ENCODE results near the gene CLSTN3. TPM values are rescaled to one million over a fixed set of nuclear protein-coding genes. Genes with fewer than 3 reads are reported as not detected.
A peak's percentile ranks its signal among the peaks of the same experiment; 100 is the strongest.

Gene CLSTN3
- total and polyA plus RNA-seq, 9 donors: 28.9 to 142 (median 59.2) TPM

DNA sequence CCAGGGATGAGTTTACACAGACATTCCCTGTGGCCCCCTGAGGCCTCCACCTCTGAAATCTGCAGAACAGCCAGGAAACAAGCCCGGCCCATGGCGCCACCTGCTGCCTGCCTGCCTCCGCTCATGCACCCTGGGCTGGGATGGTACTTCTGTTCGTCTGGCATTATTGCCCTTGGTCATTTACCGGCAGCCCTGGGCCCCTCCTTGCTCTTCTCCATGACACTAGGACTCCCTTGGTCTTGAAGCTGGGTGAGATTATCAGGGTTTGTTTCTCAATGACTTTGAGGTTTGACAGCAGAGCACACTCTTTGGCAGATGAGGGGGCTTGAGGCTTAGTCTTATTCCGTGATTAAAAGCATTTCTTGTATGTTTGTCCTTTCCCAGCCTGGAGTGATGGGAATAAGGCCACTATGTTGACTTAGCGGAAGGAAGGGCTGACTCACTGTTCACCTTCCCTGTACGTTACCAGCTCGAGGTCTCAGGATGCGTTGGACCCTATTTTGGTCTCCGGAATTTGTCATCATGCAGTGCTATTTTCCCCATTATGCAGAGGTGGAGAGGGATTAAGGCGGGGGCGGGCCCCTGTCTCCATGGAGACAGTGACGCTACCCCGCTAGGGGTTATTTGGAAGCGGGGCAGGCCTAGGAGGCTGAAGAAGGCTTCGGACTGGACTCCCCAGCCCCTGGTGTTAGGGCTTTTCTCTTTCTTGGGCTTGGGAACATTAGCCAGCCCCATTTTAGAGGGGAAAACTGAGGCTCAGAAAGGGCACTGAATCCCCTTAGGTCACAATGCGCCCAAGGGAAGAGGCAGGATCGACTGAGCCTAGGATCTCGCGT, 58.6 kb downstream of the CLSTN3 start:
- Histone ChIP-seq H3K27me3 (no peaks in the 10 kb centered on the region), H3K36me3 (no peaks in the 10 kb centered on the region), H3K27ac (peak overlapping the region; percentile 81 to 87), H3K9me3 (no peaks in the 10 kb centered on the region), H3K4me3 (peak overlapping the region; percentile 77), H3K4me1 (ENCODE audit: insufficient read depth) (peaks cover 8% of the 10 kb centered on the region)
- WGBS, 3 donors: 4 to 6% (median 5%) methylated on average over 21 of the region's 21 CpGs
- TF ChIP-seq POLR2A (IDR thresholded peaks at IDR 0.05) (no peak), EP300 (IDR thresholded peaks at IDR 0.05) (peak; percentile 44), CTCF (IDR thresholded peaks at IDR 0.05) (peak in 1 of 3 donors; percentile 23)
- peak; percentile 41 to 67 (median 65) for DNase-seq
- intact Hi-C loops (cut with DNase I): no loop called here

GRCh38 chr12:7189398-7190267, 59.5 kb downstream of the CLSTN3 start, which contains the start of gene PEX5:
Gene PEX5 (plus strand): TSS chr12:7189686. CDS start chr12:7190378, 692 bp downstream.
- Histone ChIP-seq H3K4me3 (peak within 1 kb of the TSS; percentile 77), H3K36me3 (no peaks in the 10 kb centered on the region), H3K9me3 (no peaks in the 10 kb centered on the region), H3K27ac (peak within 1 kb of the TSS; percentile 81 to 87), H3K4me1 (ENCODE audit: insufficient read depth) (peaks cover 8% of the 10 kb centered on the region), H3K27me3 (no peaks in the 10 kb centered on the region)
- peak; percentile 85 to 89 (median 88) for DNase-seq
- WGBS, 3 donors: 0% methylated on average over 38 to 68 of the region's 68 CpGs
- TF ChIP-seq CTCF (IDR thresholded peaks at IDR 0.05) (no peak), POLR2A (IDR thresholded peaks at IDR 0.05) (peak; percentile 26), EP300 (IDR thresholded peaks at IDR 0.05) (no peak)
- intact Hi-C loops (cut with DNase I): no loop called here

- TF ChIP-seq POLR2A (IDR thresholded peaks at IDR 0.05): no peak
- TF ChIP-seq EP300 (IDR thresholded peaks at IDR 0.05): no peak
- TF ChIP-seq CTCF (IDR thresholded peaks at IDR 0.05): no peak
- H3K27me3 ChIP-seq: no peaks in the 10 kb centered on the region
- peaks cover 8% of the 10 kb centered on the region for H3K4me1 ChIP-seq (ENCODE audit: insufficient read depth)
- WGBS, 3 donors: 20 to 21% (median 21%) methylated on average over 15 to 17 of the region's 17 CpGs
- H3K4me3 ChIP-seq: peak overlapping the region; percentile 77
- H3K27ac ChIP-seq: peak overlapping the region; percentile 81 to 87
- H3K9me3 ChIP-seq: no peaks in the 10 kb centered on the region
- DNase-seq: peak in 4 of 5 donors; percentile 41 to 66 (median 55)
- intact Hi-C loops (cut with DNase I): no loop called here
- H3K36me3 ChIP-seq: no peaks in the 10 kb centered on the region
Measured at GRCh38 chr12:7190268-7191055, 60.3 kb downstream of the CLSTN3 start.

DNA sequence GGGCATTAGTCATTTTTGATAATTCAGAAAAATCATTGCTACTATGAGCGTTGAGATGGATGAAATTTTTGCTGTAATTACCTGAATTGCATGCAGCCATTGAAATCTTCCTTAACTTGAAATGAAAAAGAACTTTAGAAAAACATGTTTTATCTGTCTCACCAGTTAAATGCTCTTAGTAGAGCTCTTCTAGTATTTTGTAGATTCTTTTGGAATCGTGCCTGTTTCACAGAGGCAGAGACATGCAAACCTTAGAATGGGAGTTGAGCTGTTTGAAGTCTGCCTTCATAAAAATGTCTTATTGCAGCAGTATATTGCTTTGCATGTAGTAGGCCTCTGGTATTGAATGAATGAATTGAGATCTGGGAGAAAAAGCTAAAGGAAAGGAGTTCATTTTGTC, 63.5 kb downstream of the CLSTN3 start:
- H3K4me1 ChIP-seq (ENCODE audit: insufficient read depth): peaks cover 3% of the 10 kb centered on the region
- H3K27ac ChIP-seq: no peak overlapping the region
- TF ChIP-seq CTCF (IDR thresholded peaks at IDR 0.05): no peak
- no peak for TF ChIP-seq POLR2A (IDR thresholded peaks at IDR 0.05)
- TF ChIP-seq EP300 (IDR thresholded peaks at IDR 0.05): no peak
- 51 to 54% (median 53%) methylated on average over 2 of the region's 2 CpGs for WGBS, 3 donors
- H3K27me3 ChIP-seq: no peaks in the 10 kb centered on the region
- intact Hi-C loops (cut with DNase I): no loop called here
- no peak overlapping the region for H3K4me3 ChIP-seq
- DNase-seq: no peak
- no peaks in the 10 kb centered on the region for H3K36me3 ChIP-seq
- H3K9me3 ChIP-seq: no peaks in the 10 kb centered on the region

All from ovary (tissue), 9 donors.